ENCODE data around the gene NHLRC4. TPM values are rescaled to one million over a fixed set of nuclear protein-coding genes. Genes with fewer than 3 reads are reported as not detected.
A peak's percentile ranks its signal among the peaks of the same experiment; 100 is the strongest.

The NHLRC4 gene
- total and polyA plus RNA-seq, 2 of the 13 experiments (the other 11 are each of a cell fraction or from before 2014, with no cell fraction given) = 0.40 to 0.59 TPM

- no peak for TF ChIP-seq ZNF362 (CRISPR knock-in tag; IDR thresholded peaks at IDR 0.05; ENCODE audit: borderline replicate concordance)
- TF ChIP-seq ZNF558 (CRISPR knock-in tag; IDR thresholded peaks at IDR 0.05; ENCODE audit: borderline replicate concordance) = 0 out of 2 replicates have a peak, but pooled peaks have one; percentile 60
- TF ChIP-seq ZFP90 (CRISPR knock-in tag; IDR thresholded peaks at IDR 0.05; ENCODE audit: borderline replicate concordance) = peak; percentile 65; the same call in 1 of the 2 replicates
- TF ChIP-seq HMGXB4 (CRISPR knock-in tag; IDR thresholded peaks at IDR 0.05; ENCODE audit: borderline replicate concordance in 1 of 2, low read depth in 1 of 2) = peak in 1 of 2 experiments; percentile 63; a peak in 2 of 4 replicates
- no peak for TF ChIP-seq CENPT (CRISPR knock-in tag; IDR thresholded peaks at IDR 0.05; ENCODE audit: low read depth)
- TF ChIP-seq ETV6 (CRISPR knock-in tag; conservative IDR thresholded peaks at IDR 0.05) = peak; percentile 66; the same call in 1 of the 2 replicates
- peak; percentile 59 for TF ChIP-seq HDAC1 (CRISPR knock-in tag; IDR thresholded peaks at IDR 0.05)
- TF ChIP-seq JUN (CRISPR knock-in tag; IDR thresholded peaks at IDR 0.05) = no peak
- peak; percentile 50; the same call in 1 of the 2 replicates for TF ChIP-seq ZNF724P (CRISPR knock-in tag; IDR thresholded peaks at IDR 0.05; ENCODE audit: borderline replicate concordance)
- TF ChIP-seq ZNF280D (CRISPR knock-in tag; IDR thresholded peaks at IDR 0.05) = no peak
- TF ChIP-seq MAX (IDR thresholded peaks at IDR 0.05) = 0 out of 2 replicates have a peak, but pooled peaks have one; percentile 39
- peak; percentile 79; the same call in 1 of the 2 replicates for TF ChIP-seq ZNF34 (CRISPR knock-in tag; IDR thresholded peaks at IDR 0.05; ENCODE audit: borderline replicate concordance)
- TF ChIP-seq NR2C2 (CRISPR knock-in tag; IDR thresholded peaks at IDR 0.05; ENCODE audit: borderline replicate concordance) = peak; percentile 84
- peak; percentile 86 for TF ChIP-seq SP2 (CRISPR knock-in tag; IDR thresholded peaks at IDR 0.05)
- TF ChIP-seq MAFK (conservative IDR thresholded peaks at IDR 0.05 in 1 of 2, IDR thresholded peaks at IDR 0.05 in 1 of 2; ENCODE audit: low read length in 2 of 2) = no peak
- TF ChIP-seq KLF6 (CRISPR knock-in tag; IDR thresholded peaks at IDR 0.05) = 0 out of 2 replicates have a peak, but pooled peaks have one; percentile 48
- TF ChIP-seq ZNF343 (CRISPR knock-in tag; IDR thresholded peaks at IDR 0.05) = no peak; the same call in 1 of the 2 replicates
- TF ChIP-seq SRY (CRISPR knock-in tag; IDR thresholded peaks at IDR 0.05) = peak; percentile 82; the same call in 1 of the 2 replicates
- peak; percentile 91 for TF ChIP-seq GABPB1 (CRISPR knock-in tag; IDR thresholded peaks at IDR 0.05)
- 0 out of 2 replicates have a peak, but pooled peaks have one; percentile 77 for TF ChIP-seq ZNF333 (CRISPR knock-in tag; IDR thresholded peaks at IDR 0.05; ENCODE audit: borderline replicate concordance)
- TF ChIP-seq GATA4 (IDR thresholded peaks at IDR 0.05; ENCODE audit: borderline replicate concordance, low read depth) = 0 out of 2 replicates have a peak, but pooled peaks have one; percentile 30
- peak; percentile 41 for TF ChIP-seq SKI (IDR thresholded peaks at IDR 0.05; ENCODE audit: partially characterized antibody)
Measured at GRCh38 chr16:588889-589657, 22.3 kb downstream of the NHLRC4 start (continued).
